ENCODE data around the gene KHSRP. TPM values are rescaled to one million over a fixed set of nuclear protein-coding genes. Genes with fewer than 3 reads are reported as not detected.

The KHSRP gene
- total and polyA plus RNA-seq, 9 donors, result 56.2 to 260 (median 250) TPM

GRCh38 chr19:6450166-6450565 lies 25.6 kb upstream of the KHSRP start:
- no peak for DNase-seq
- H3K27me3 ChIP-seq, result no peaks in the 10 kb centered on the region
- no peak overlapping the region for H3K4me3 ChIP-seq
- peaks cover 0 to 17% of the 10 kb centered on the region in 2 donors for H3K9me3 ChIP-seq
- no peak overlapping the region for H3K27ac ChIP-seq
- intact Hi-C loops (cut with DNase I), result no loop called here
- WGBS, 3 donors, result 95 to 98% (median 97%) methylated on average over 5 of the region's 5 CpGs
- no peak for TF ChIP-seq EP300 (IDR thresholded peaks at IDR 0.05)
- TF ChIP-seq CTCF (IDR thresholded peaks at IDR 0.05), result no peak
- TF ChIP-seq POLR2A (IDR thresholded peaks at IDR 0.05), result no peak
- no peaks in the 10 kb centered on the region for H3K4me1 ChIP-seq (ENCODE audit: insufficient read depth)
- no peaks in the 10 kb centered on the region for H3K36me3 ChIP-seq

GRCh38 chr19:6448045-6448444 lies 23.4 kb upstream of the KHSRP start:
- Histone ChIP-seq H3K36me3 (no peaks in the 10 kb centered on the region), H3K27me3 (no peaks in the 10 kb centered on the region), H3K9me3 (peaks cover 0 to 8% of the 10 kb centered on the region in 2 donors), H3K27ac (no peak overlapping the region), H3K4me3 (no peak overlapping the region), H3K4me1 (ENCODE audit: insufficient read depth) (no peaks in the 10 kb centered on the region)
- WGBS, 3 donors, result 83 to 95% (median 94%) methylated on average over 3 of the region's 3 CpGs
- intact Hi-C loops (cut with DNase I), result no loop called here
- TF ChIP-seq EP300 (IDR thresholded peaks at IDR 0.05), result no peak
- no peak for TF ChIP-seq CTCF (IDR thresholded peaks at IDR 0.05)
- TF ChIP-seq POLR2A (IDR thresholded peaks at IDR 0.05), result no peak
- DNase-seq, result no peak

- no peaks in the 10 kb centered on the region for H3K4me1 ChIP-seq (ENCODE audit: insufficient read depth)
- 90 to 97% (median 95%) methylated on average over 3 of the region's 3 CpGs for WGBS, 3 donors
- H3K27me3 ChIP-seq, result no peaks in the 10 kb centered on the region
- intact Hi-C loops (cut with DNase I), result no loop called here
- no peaks in the 10 kb centered on the region for H3K36me3 ChIP-seq
- peaks cover 0 to 8% of the 10 kb centered on the region in 2 donors for H3K9me3 ChIP-seq
- DNase-seq, result no peak
- no peak overlapping the region for H3K4me3 ChIP-seq
- no peak overlapping the region for H3K27ac ChIP-seq
- TF ChIP-seq POLR2A (IDR thresholded peaks at IDR 0.05) (no peak), CTCF (IDR thresholded peaks at IDR 0.05) (no peak), EP300 (IDR thresholded peaks at IDR 0.05) (no peak)
These were observed 21.8 kb upstream of the KHSRP start for GRCh38 chr19:6446452-6446851.

- Histone ChIP-seq H3K4me1 (ENCODE audit: insufficient read depth) (no peaks in the 10 kb centered on the region), H3K4me3 (no peak overlapping the region), H3K27me3 (no peaks in the 10 kb centered on the region), H3K36me3 (no peaks in the 10 kb centered on the region), H3K27ac (no peak overlapping the region), H3K9me3 (peaks cover 0 to 8% of the 10 kb centered on the region in 2 donors)
- TF ChIP-seq CTCF (IDR thresholded peaks at IDR 0.05) (no peak), EP300 (IDR thresholded peaks at IDR 0.05) (no peak), POLR2A (IDR thresholded peaks at IDR 0.05) (no peak)
- no peak for DNase-seq
- WGBS, 3 donors, result 89 to 94% (median 91%) methylated on average over 13 of the region's 13 CpGs
- intact Hi-C loops (cut with DNase I), result no loop called here
These were observed 19.4 kb upstream of the KHSRP start for GRCh38 chr19:6443986-6444385.

Measured in ovary (tissue), 9 donors.